Activated CD4-positive, alpha-beta T cell treated with anti-CD3 and anti-CD28 coated beads, Interleukin-2, amount 50 U/mL, for 24 hours (primary cell): ENCODE data around the gene ADAMTSL5.
A peak's percentile ranks its signal among the peaks of the same experiment; 100 is the strongest.
"Not testable (repeated sequence)": the region's sequence is repeated elsewhere in the genome, so short reads cannot be mapped to it uniquely, and the experiment has no call there.

ENCODE experiments used
- DNase-seq, 2 donors: peaks; one replicate each; pipeline ENCODE4 v3.0.0-alpha.2; 2020; ENCODE audit warnings: low read depth in 1 of 2, low spot score in 1 of 2

The ADAMTSL5 gene

GRCh38 chr19:1481893-1482360 lies 30.9 kb downstream of the ADAMTSL5 start:
- no peak for DNase-seq

- DNase-seq: no peak
Observed at GRCh38 chr19:1481224-1481892, 31.5 kb downstream of the ADAMTSL5 start.

- DNase-seq: peak; percentile 80 to 90
Observed at GRCh38 chr19:1478934-1479707, 33.7 kb downstream of the ADAMTSL5 start, which contains the start of gene C19orf25. C19orf25 (minus strand) TSS chr19:1479215; CDS start chr19:1478903, 312 bp downstream.

- DNase-seq: not testable (repeated sequence)
Observed at GRCh38 chr19:1477056-1477455, 35.8 kb downstream of the ADAMTSL5 start.

- no peak for DNase-seq
Observed at GRCh38 chr19:1475751-1476437, 36.9 kb downstream of the ADAMTSL5 start.

GRCh38 chr19:1474765-1475351 lies 38.0 kb downstream of the ADAMTSL5 start:
- no peak for DNase-seq

- no peak for DNase-seq
Observed at GRCh38 chr19:1474011-1474764, 38.6 kb downstream of the ADAMTSL5 start.

- no peak for DNase-seq
Observed at GRCh38 chr19:1473085-1473851, 39.6 kb downstream of the ADAMTSL5 start.

GRCh38 chr19:1472231-1473084 lies 40.4 kb downstream of the ADAMTSL5 start:
- DNase-seq: no peak

GRCh38 chr19:1471515-1472160 lies 41.2 kb downstream of the ADAMTSL5 start:
- no peak for DNase-seq

- no peak for DNase-seq
Observed at GRCh38 chr19:1471010-1471514, 41.8 kb downstream of the ADAMTSL5 start.

- DNase-seq: peak in 1 of 2 donors; percentile 59
Observed at GRCh38 chr19:1470305-1471009, 42.4 kb downstream of the ADAMTSL5 start.

GRCh38 chr19:1470055-1470304 lies 42.8 kb downstream of the ADAMTSL5 start:
- DNase-seq: no peak

GRCh38 chr19:1469255-1470054 lies 43.4 kb downstream of the ADAMTSL5 start:
- DNase-seq: no peak

- no peak for DNase-seq
Observed at GRCh38 chr19:1468821-1469254, 44.0 kb downstream of the ADAMTSL5 start.

- DNase-seq: no peak
Observed at GRCh38 chr19:1468274-1468820, 44.5 kb downstream of the ADAMTSL5 start.
